ENCODE data around the gene NRP2.

GRCh38 chr2:205781244-205781931 is 99.1 kb downstream of the NRP2 start:
- TF ChIP-seq CTCF (conservative IDR thresholded peaks at IDR 0.05 in 1 of 2, IDR thresholded peaks at IDR 0.05 in 1 of 2; ENCODE audit: low read depth in 1 of 2, low read length in 2 of 2), result no peak
- no peak for TF ChIP-seq EZH2 (IDR thresholded peaks at IDR 0.05; ENCODE audit: low read length, missing control alignments)

All from fibroblast of lung (primary cell).